ENCODE data around the gene COX8C.

DNA sequence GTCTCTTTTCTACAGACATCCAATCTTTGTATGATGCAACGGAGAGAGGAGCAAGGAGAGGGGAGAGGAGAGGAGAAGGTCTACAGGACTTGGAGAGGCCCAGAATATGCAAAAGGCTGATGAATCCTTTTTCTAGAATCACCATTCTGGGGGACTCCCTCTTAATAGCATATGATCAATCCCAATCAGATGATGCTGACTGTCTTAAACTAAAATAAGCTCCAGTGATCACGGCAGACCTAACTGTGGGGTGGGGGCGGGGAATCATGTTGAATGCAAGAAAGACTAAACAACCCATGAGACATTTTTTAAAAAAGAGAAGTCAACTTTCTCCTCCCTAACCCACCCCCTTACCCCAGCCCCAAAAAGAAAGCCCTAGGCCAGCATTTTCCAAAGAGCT, 47.6 kb upstream of the COX8C start:
- no peak for TF ChIP-seq EZH2phosphoT487 (IDR thresholded peaks at IDR 0.05; ENCODE audit: borderline replicate concordance, low read depth, low read length)
- TF ChIP-seq, protein P1, sequence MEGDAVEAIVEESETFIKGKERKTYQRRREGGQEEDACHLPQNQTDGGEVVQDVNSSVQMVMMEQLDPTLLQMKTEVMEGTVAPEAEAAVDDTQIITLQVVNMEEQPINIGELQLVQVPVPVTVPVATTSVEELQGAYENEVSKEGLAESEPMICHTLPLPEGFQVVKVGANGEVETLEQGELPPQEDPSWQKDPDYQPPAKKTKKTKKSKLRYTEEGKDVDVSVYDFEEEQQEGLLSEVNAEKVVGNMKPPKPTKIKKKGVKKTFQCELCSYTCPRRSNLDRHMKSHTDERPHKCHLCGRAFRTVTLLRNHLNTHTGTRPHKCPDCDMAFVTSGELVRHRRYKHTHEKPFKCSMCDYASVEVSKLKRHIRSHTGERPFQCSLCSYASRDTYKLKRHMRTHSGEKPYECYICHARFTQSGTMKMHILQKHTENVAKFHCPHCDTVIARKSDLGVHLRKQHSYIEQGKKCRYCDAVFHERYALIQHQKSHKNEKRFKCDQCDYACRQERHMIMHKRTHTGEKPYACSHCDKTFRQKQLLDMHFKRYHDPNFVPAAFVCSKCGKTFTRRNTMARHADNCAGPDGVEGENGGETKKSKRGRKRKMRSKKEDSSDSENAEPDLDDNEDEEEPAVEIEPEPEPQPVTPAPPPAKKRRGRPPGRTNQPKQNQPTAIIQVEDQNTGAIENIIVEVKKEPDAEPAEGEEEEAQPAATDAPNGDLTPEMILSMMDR (conservative IDR thresholded peaks at IDR 0.05; ENCODE audit: low read length), result no peak
